Activated CD4-positive, alpha-beta T cell treated with anti-CD3 and anti-CD28 coated beads for 1 hour (primary cell): ENCODE data around the gene MPPED1.

Experiments used
- DNase-seq: peaks from one replicate; pipeline ENCODE4 v3.0.0-alpha.2; 2020

MPPED1 gene

GRCh38 chr22:43479301-43479950 lies 67.6 kb downstream of the MPPED1 start:
- DNase-seq: no peak

DNA sequence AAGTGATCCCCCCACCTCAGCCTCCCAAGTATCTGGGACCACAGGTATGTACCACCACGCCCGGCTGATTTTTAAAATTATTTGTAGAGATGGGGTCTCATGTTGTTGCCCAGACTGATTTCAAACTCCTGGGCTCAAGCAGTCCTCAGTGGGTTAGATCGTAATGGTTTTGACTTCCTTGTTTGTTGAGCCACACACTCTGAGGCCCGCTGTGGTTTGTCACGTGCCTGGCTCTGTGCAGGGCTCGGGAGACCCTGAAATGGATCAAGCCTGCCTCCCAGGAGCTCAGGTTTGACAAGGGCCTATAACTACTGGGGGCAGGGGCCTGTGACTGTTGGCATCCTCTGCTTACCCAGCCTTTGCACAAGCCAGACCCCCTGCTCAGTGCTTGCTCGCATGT lies 68.1 kb downstream of the MPPED1 start:
- DNase-seq: no peak

GRCh38 chr22:43481568-43482317 lies 69.9 kb downstream of the MPPED1 start:
- no peak for DNase-seq

DNA sequence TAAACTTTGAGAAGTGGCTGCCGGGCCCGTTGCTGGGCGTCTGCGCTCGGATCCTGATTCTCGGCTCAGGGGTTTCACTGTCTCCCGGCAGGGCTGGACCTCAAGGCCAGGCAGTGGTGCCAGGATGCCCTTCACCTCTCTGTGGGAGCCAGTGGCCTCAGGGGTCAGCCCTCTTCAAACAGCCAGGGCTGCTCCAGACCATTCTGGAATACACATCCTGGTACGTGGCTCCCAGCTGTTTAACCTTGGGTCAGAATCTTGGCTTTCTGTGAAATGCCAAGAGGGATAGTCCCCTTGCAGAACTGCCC lies 70.5 kb downstream of the MPPED1 start:
- no peak for DNase-seq

DNA sequence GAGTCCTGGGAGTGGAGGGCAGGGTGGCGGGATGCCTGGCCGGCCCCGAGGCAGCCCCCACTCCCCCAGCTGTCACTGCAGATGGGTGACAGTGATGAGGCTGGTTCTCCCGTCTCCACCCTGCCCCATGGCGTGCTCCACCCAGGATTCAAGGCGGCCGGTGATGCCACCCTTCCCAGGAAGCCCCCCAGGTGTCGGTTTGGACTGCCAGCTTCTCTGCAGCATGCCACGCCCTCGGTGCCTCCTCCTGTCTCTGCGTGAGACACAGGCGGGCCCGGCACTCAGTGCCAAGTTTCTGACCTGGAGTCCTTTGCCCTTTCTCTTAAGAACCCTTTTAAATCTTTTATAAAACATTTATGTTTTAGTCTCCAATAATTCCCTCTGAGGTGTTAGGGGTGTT lies 71.5 kb downstream of the MPPED1 start:
- no peak for DNase-seq

DNA sequence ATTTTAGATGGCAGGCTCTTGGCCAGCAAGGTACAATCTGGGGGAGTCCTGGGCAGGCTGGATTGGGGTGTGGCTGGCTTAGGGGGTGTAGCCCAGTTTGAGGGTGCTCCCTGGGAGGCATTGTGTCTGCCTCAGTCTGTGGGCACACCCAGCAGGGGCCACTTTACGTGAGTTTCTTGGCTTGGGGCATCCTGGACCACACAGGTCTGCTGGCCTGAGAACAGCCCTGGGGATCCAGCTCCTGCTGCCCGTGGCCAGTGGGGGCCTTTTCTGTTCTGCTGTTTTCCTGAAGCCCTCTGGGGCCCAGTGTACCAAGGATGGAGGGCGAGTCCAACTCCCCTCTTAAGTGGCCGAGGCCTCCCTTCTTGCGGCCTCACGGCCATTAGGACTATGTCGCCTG lies 71.9 kb downstream of the MPPED1 start:
- no peak for DNase-seq

DNA sequence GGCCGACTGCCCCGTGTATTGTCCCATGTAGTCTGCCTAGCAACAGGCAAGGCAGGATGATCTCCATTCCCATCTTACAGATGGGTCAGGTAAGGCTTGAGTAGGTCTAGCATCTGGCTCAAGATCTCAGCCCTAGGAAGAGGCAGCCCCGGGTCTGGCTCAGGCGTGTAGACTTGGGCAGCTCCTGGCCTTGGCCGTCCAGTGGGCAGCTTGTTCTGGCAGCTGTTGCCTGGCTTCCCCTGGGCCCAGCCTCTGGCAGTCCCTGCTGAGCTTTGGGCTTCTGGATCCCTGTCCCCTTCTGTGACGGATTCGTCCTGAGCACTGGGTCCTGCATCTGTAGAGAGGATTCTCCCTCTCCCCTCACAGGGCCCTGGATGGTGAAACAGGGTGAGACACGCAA lies 72.4 kb downstream of the MPPED1 start:
- DNase-seq: no peak

GRCh38 chr22:43485502-43486089 lies 73.8 kb downstream of the MPPED1 start:
- no peak for DNase-seq

DNA sequence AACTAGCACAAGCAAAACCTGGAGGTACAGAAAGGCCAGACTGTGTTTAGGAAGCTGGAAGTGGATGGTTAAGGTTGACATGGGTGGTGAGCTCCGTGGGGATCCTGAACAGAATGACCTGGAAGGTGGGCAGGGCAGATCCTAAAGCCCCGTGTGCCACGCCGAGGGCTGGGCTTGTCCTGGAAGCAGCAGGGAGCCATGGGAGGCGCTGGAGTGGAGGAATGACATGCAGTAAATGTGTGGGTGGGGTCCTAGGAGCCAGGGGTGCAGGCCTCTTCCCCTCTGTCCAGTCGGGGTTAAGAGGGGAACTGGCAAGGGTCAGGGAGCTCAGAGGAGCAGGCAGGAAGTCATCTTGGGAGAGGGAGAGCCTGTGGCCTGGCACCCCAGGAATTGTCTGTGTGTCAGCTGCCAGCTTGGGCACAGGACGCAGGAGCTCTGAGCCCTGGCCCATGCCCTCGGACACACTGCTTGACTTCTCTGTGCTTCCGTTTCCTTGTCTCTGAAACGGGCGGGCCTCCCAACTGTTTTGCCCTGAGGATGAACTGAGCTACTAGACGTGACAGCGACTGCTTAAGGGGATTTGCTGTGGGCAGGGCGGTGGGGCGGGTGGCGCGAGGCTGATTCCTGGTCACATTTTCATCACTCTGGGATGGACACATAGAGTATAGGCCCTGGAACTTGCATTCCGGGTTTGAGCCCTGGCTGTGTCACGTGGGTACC lies 75.7 kb downstream of the MPPED1 start:
- DNase-seq: no peak

GRCh38 chr22:43488031-43488866 lies 76.4 kb downstream of the MPPED1 start:
- DNase-seq: no peak

- no peak for DNase-seq
These were observed 77.1 kb downstream of the MPPED1 start for GRCh38 chr22:43488937-43489336.

- no peak for DNase-seq
These were observed 78.5 kb downstream of the MPPED1 start for GRCh38 chr22:43490311-43490710.

DNA sequence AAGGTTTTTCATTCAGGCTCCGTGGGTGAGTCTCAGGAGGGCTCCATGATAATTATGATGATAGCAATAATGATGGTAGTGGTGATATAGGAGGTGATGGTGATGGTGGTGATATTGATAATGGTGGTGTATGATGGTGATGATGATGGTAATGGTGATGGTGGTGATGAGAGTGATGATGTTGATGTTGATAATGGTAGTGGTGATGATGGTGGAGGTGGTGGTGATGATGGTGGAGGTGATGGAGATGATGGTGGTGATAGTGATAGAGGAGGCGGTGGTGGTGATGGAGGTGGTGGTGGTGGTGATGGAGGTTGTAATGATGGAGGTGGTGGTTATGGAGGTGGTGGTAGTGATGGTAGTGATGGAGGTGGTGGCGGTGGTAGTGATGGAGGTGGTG lies 79.4 kb downstream of the MPPED1 start:
- DNase-seq: no peak

DNA sequence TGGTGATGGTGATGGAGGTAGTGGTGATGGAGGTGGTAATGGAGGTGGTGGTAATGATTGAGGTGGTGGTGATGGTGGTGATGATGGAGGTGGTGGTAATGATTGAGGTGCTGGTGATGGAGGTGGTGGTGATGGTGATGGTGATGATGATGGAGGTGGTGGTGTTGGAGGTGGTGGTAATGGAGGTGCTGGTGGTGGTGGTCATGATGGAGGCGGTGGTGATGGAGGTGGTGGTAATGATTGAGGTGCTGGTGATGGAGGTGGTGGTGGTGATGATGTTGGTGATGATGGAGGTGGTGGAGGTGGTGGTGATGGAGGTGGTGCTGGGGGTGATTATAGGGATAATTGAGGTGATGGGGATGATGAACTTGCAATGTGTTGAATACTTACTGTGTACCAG lies 79.9 kb downstream of the MPPED1 start:
- DNase-seq: no peak

DNA sequence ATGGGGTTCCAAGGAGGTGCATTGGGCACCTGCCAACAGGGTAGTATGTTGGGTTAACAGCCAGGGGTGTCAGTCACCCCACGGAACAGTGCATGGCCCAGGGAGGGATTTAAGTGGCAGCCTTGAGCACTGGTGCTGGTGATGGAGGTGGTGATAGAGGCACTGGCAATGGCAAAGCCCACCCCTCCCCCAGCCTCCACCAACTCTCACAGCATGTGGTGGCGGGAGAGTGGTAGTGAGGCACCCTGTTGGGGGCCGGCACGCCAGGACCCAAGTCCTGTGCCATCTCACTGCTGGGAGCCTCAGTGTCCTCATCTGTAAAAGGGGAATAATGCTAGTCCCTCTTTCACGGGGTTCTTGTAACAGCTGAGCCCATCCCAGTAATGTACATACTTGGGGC lies 81.5 kb downstream of the MPPED1 start:
- DNase-seq: no peak

- no peak for DNase-seq
These were observed 86.4 kb downstream of the MPPED1 start for GRCh38 chr22:43497956-43498855.

DNA sequence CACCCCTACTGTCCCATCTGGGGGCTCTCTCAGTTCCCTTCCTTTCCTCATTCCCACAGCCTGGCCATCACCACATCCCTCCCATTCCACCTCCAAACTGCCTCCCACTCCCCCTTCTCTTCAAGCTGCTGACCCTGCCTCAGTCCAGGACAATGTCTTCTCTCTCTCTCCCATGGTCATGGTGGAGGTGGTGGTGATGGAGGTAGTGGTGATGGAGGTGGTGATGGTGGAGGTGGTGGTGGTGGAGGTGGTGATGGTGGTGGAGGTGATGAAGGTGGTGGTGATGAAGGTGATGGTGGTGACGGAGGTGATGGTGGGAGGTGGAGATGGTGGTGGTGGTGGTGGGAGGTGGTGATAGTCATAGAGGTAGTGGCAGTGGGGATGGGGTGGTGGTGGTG lies 87.0 kb downstream of the MPPED1 start:
- DNase-seq: no peak

DNA sequence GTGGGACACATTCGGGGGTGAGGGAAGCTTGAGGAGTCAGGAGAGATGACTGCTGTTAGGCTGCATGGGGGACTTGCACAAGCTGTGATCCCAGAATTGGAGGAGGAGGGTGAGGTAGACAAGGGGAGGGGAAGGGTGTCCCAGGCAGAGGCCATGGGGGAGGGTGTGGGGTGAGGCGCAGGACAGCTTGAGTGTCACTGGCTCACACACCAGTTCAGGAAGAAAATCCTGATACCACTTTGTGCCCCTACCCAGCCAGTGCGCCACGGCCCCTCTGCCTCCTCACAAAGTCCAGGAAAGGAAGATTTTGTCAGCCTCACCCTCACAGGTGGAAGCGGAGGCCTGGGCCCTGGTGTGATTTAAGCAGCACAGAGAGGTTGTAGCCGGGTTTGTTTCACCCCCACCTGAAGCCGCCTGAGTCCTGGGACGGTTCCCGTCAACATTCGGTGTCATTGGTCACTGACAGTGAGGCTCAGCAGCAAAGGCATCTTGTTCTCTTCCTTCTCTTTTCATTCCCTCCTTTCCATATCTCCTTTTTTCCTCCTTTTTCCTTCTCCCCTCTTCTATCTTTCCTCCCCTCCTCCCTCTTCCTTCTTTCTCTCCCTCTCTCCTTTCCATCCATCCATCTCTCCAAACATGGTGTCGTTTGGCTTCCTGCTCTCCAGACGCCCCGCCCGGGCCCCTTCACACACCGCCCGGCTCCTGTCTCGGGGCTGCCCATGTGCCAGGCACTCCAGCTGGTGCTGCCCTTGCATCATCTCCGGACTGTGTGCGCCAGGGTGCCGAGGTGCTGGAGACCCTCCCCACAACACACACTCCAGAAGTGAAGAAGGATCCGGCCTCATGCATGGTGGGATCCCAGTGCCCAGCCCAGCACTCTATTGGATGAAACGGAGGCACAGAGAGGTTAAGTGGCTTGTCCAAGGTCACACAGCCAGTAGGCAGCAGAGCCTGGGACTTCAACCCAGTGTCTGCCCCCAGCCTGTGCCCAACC lies 89.3 kb downstream of the MPPED1 start:
- no peak for DNase-seq

DNA sequence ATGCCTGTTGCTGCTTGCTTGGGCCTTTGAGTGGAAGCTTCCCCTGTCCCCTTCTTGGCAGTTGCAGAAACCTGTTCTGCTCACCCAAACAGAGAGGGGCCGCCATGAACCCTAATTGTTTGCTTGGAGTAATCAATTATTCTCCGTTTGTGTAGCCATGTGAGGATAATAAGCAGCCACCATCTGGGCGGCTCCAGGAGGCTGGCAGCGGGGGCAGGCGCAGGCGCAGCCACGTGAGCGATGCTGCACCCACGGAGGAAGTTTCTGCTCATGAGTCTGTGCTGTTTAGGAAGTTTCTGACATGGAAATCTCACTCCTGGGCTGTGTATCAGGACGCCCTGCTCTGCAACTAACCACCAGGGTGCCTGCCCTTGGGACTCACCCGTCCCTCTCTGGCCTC lies 90.1 kb downstream of the MPPED1 start:
- DNase-seq: no peak

DNA sequence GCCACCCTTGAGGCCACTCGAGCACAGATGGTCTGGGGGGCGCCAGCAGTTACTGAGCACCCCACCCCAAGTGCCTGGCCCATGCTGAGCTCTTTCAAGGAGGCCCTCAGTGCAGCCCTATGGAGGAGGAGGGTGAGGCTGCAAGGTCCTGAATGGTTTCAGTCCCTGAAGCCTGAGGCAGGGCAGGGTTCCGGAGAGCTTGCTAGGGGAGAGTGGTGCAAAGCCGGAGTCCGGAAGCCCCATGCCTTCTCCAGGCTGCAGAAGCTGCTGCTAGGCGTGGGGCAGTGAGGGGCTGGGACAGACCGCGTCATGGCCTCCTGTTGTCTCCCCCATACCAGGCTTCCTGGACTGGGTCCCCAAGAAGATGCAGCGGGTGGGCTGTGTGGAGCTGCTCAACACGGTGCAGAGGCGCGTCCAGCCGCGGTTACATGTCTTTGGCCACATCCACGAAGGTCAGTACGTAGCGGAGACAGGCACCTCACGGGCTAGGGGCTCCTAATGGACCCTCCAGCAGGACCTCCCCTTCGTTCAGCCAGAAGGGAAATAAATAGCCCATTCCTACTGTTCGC lies 90.6 kb downstream of the MPPED1 start:
- no peak for DNase-seq
